GM12872 (cell line): ENCODE results near the gene C11orf24.

ENCODE experiments used
- CTCF ChIP-seq: IDR thresholded peaks from 3 replicates; pipeline ENCODE4 v1.5.1; 2011; ENCODE audit warnings: low read depth, mild to moderate bottlenecking, low read length, moderate library complexity; ENCODE audit not compliant: insufficient read depth

The C11orf24 gene

DNA sequence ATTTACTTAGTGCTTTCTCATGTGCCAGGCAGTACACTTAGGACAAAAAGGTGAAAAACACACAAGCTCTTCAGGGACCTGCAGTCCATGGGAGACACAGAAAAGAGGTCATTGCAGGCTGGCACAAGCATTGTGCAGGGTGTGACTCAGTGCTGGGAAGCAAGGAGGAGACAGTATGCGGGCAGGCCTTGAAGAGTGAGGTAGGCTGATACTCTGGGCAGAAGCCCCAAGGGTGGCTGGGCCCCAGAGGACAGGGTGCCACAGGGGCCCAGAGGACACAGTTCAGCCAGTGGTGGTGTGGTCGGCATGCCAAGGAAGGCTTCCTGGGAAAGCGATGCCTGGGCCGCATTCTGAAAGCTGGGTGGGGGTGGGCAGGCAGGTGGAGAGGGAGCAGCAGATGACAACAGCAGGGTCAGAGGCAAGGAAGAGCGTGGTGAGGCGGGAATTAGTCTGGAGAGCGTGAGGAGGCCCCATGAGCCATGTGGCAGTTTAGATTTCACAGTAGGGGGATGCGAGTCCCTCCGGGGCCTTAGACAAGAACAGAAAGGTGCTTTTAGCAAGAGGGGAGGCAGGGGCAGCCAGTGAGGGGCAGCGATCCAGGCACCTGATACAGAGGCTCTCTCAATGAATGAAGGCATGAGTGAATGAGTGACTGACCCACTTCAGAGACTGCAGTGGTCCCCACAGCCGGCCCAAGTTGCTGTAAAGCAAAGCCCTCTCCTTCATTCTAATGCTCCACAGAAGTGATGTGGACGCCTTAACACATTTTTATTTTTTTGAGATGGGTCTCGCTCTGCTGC lies 6.8 kb downstream of the C11orf24 start:
- TF ChIP-seq CTCF: no peak

DNA sequence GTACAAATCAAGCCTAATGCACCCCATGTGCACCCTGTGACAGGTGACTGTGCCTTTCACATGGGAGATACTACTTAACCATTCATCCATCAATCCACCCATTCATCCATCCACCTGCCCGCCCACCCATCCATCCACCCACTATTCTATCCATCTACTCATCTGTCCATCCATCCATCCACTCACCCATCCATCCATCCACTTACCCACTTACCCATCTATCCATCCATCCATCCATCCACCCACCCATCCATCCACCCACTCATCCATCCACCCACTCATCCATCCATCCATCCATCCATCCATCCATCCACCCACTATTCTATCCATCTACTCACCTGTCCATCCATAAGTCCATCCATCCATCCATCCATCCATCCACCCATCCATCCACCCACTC lies 7.5 kb downstream of the C11orf24 start:
- TF ChIP-seq CTCF: no peak

DNA sequence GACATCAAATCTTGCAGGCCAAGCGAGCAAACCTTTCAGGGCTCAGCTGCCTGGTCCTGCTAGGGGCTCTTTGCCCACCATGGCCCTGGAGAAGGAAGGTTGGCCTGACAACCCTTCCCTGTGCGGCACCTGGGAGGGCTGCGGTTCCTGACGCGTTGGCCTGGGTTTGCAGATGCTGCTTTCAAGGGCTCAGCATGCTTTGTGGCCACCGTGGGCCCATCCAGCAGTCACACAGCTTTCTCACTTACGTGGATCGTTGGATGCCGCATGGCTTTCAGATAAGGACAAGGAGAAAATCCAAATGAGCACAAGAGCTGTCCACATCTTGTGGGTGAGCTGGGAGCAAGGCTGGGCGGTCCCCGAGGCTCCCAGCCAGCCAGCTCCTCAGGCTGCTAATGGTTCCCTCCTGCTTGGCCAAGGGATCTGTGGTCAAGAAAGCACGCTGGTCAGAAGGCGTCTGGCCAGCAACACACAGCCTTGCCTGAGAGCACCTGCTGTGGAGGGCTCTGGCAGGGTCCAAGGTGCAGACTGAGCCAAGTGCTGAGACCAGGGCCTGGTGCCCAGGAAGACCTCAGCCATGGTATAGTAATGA lies 8.2 kb downstream of the C11orf24 start:
- TF ChIP-seq CTCF: no peak

GRCh38 chr11:68262544-68262827 lies 9.3 kb downstream of the C11orf24 start:
- no peak for TF ChIP-seq CTCF

DNA sequence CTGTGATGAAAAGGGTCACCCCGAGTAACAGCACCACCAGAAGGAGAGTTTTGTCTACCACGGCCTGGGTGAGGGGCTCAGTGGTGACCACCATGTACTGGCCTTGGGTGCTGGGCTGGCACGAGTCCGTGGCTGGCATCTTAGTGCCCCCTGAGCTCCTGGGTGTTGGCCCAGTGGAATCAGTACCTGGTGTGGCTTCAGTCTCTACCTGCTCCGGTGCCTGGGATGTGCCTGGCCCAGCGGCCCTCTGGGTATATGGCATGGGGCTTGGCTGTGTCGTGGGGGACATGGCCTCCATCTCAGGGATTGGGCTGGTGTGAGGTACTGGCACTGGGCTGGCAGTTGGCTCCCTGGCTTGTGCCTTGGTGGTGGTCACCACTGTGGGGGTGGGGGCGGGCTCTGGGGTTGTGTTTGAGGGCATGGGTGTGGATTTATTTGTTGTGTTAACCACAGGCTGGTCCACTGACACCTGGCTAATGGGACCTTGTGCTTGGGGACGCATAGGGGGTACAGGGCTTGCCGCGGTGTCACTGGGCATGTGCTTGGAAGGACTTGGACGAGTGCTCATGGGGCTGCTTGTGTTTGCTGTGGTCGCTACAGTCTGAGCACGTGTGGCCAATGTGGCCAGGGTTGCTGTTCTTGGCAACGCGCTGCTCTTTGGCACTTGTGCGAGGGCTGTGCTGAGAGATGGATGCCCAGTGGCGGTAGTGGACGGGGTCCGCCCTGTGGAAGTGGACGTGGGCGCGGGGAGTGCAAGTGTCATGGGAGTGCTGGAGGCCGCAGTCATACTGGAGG lies 9.8 kb downstream of the C11orf24 start:
- no peak for TF ChIP-seq CTCF

DNA sequence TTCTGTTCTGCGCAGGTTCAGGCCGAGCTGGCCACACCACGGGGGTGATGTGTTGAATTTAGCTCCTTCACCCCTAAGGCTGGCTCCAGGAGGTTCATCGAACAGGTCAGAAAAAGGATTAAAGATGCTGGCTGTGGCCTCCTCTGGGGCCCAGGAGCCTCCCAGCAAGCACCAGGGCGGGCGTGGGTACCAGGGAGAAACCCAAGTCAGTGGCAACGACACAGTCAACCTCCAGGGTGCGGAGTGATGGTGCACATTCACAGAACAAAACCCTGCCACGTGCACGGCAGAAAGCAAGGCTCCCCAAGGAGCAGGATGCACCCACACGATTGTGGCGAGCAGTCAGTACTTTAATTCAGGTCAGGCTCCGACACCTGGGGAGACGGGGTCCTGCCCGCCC lies 10.8 kb downstream of the C11orf24 start:
- no peak for TF ChIP-seq CTCF

DNA sequence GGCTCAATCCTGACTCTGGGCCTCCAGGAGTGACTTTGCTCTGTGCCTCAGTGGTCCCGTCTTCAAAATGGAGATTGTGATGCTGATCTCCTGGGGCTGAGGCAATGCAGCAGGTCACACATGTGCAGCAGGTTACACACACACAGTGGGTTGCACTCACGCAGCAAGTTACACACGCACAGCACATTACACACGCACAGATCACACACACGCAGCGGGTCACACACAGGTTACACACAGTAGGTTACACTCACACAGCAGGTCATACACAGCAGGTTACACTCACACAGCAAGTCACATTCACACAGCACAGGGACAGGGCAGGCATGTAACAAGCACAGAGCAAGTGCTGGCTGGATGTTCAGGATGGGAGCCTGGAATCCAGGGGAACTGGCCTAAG lies 11.3 kb downstream of the C11orf24 start:
- no peak for TF ChIP-seq CTCF
